ENCODE results near the gene NKPD1. TPM values are rescaled to one million over a fixed set of nuclear protein-coding genes. Genes with fewer than 3 reads are reported as not detected.
"Not testable (repeated sequence)": the region's sequence is repeated elsewhere in the genome, so short reads cannot be mapped to it uniquely, and the experiment has no call there.

The NKPD1 gene
- total and polyA plus RNA-seq, 4 donors: not detected

- H3K9me3 ChIP-seq (ENCODE audit: control insufficient read depth in 4 of 4, low read length in 3 of 4): no peaks in the 10 kb centered on the region
- no peak overlapping the region for H3K4me3 ChIP-seq (ENCODE audit: low read depth in 1 of 3, low read length in 3 of 3)
- 86% methylated on average over 6 of the region's 6 CpGs for WGBS
- H3K27me3 ChIP-seq (ENCODE audit: control insufficient read depth in 4 of 4, insufficient read depth in 4 of 4, low read length in 3 of 4): no peaks in the 10 kb centered on the region
- no peak overlapping the region for H3K27ac ChIP-seq (ENCODE audit: low read depth in 1 of 2, low read length in 2 of 2)
- no peaks in the 10 kb centered on the region for H3K4me1 ChIP-seq (ENCODE audit: control insufficient read depth in 4 of 4, insufficient read depth in 4 of 4, low read length in 3 of 4)
- DNase-seq (ENCODE audit: low spot score): no peak
- H3K9ac ChIP-seq (ENCODE audit: low read depth in 1 of 2, low read length in 2 of 2): no peak overlapping the region
- TF ChIP-seq SP1 (IDR thresholded peaks at IDR 0.05): no peak
- H3K36me3 ChIP-seq (ENCODE audit: control insufficient read depth in 4 of 4, insufficient read depth in 3 of 4, low read depth in 1 of 4, low read length in 3 of 4): no peaks in the 10 kb centered on the region
These were observed 41.2 kb downstream of the NKPD1 start for GRCh38 chr19:45119582-45119981.

- H3K9ac ChIP-seq (ENCODE audit: low read depth in 1 of 2, low read length in 2 of 2); H3K27ac ChIP-seq (ENCODE audit: low read depth in 1 of 2, low read length in 2 of 2); H3K9me3 ChIP-seq (ENCODE audit: control insufficient read depth in 4 of 4, low read length in 3 of 4); H3K4me3 ChIP-seq (ENCODE audit: low read depth in 1 of 3, low read length in 3 of 3); DNase-seq (ENCODE audit: low spot score); H3K27me3 ChIP-seq (ENCODE audit: control insufficient read depth in 4 of 4, insufficient read depth in 4 of 4, low read length in 3 of 4); H3K36me3 ChIP-seq (ENCODE audit: control insufficient read depth in 4 of 4, insufficient read depth in 3 of 4, low read depth in 1 of 4, low read length in 3 of 4); H3K4me1 ChIP-seq (ENCODE audit: control insufficient read depth in 4 of 4, insufficient read depth in 4 of 4, low read length in 3 of 4): not testable (repeated sequence)
- WGBS: 73% methylated on average over 18 of the region's 18 CpGs
These were observed 42.0 kb downstream of the NKPD1 start for GRCh38 chr19:45118591-45119355.

GRCh38 chr19:45118106-45118505 lies 42.7 kb downstream of the NKPD1 start:
- H3K27me3 ChIP-seq (ENCODE audit: control insufficient read depth in 4 of 4, insufficient read depth in 4 of 4, low read length in 3 of 4): no peaks in the 10 kb centered on the region
- no peak overlapping the region for H3K4me3 ChIP-seq (ENCODE audit: low read depth in 1 of 3, low read length in 3 of 3)
- no peaks in the 10 kb centered on the region for H3K9me3 ChIP-seq (ENCODE audit: control insufficient read depth in 4 of 4, low read length in 3 of 4)
- H3K9ac ChIP-seq (ENCODE audit: low read depth in 1 of 2, low read length in 2 of 2): no peak overlapping the region
- no peak for TF ChIP-seq ZBTB33 (IDR thresholded peaks at IDR 0.05)
- no peak for TF ChIP-seq FOXA1 (IDR thresholded peaks at IDR 0.05)
- TF ChIP-seq RXRA (IDR thresholded peaks at IDR 0.05): no peak
- no peak for TF ChIP-seq FOXA2 (IDR thresholded peaks at IDR 0.05)
- no peak for TF ChIP-seq ATF3 (IDR thresholded peaks at IDR 0.05)
- no peak for TF ChIP-seq CTCF (IDR thresholded peaks at IDR 0.05; ENCODE audit: low read depth, low read length, missing input control)
- no peak for TF ChIP-seq SP1 (IDR thresholded peaks at IDR 0.05)
- TF ChIP-seq MAX (IDR thresholded peaks at IDR 0.05): no peak
- no peak for TF ChIP-seq EGR1 (IDR thresholded peaks at IDR 0.05; ENCODE audit: low read depth in 2 of 2)
- WGBS: 80% methylated on average over 5 of the region's 5 CpGs
- no peaks in the 10 kb centered on the region for H3K36me3 ChIP-seq (ENCODE audit: control insufficient read depth in 4 of 4, insufficient read depth in 3 of 4, low read depth in 1 of 4, low read length in 3 of 4)
- H3K4me1 ChIP-seq (ENCODE audit: control insufficient read depth in 4 of 4, insufficient read depth in 4 of 4, low read length in 3 of 4): peaks cover 3 to 11% (median 7%) of the 10 kb centered on the region in 4 donors
- H3K27ac ChIP-seq (ENCODE audit: low read depth in 1 of 2, low read length in 2 of 2): no peak overlapping the region
- no peak for DNase-seq (ENCODE audit: low spot score)
